ENCODE measurements around the gene TAMM41. TPM values are rescaled to one million over a fixed set of nuclear protein-coding genes. Genes with fewer than 3 reads are reported as not detected.

Gene TAMM41
- polyA plus RNA-seq, 4 donors, result 2.7 to 18.2 (median 10.3) TPM

Other genes starting within 250 kb of the TAMM41 start
- 10 to 100 TPM; 26.6 to 54.8 (median 38.4) TPM for gene VGLL4, start 203.0 kb downstream of the TAMM41 start, polyA plus RNA-seq
- 1 to 10 TPM in 1 of 4 donors, under 1 TPM in 2, not detected in 1; 0.22 to 7.2 (median 0.31) TPM for gene SYN2, start 157.5 kb upstream of the TAMM41 start, polyA plus RNA-seq

Data from small intestine (tissue), 4 donors.